PC-9 (cell line): Measurements from ENCODE around the gene CCR3. TPM values are rescaled to one million over a fixed set of nuclear protein-coding genes. Genes with fewer than 3 reads are reported as not detected.

Experiments used
- BruUV-seq: library from RNA; stranded (reverse); fragments of 400-500 nt; replicated peaks from 2 replicates; lab custom pipeline; 2021; lab: Mats Ljungman, UMichigan
- CTCF ChIA-PET: fragments of 300-600 bp; sonication (Branson Sonifier 250); formaldehyde crosslinking; loops from one replicate; lab custom pipeline; 2022; ENCODE audit warnings: antibody characterized with exemption; lab: Charles Lee
- POLR2A ChIA-PET: fragments of 300-600 bp; sonication (Branson Sonifier 250); formaldehyde crosslinking; loops from one replicate; lab custom pipeline; 2022; ENCODE audit warnings: antibody characterized with exemption; ENCODE audit not compliant: unreplicated experiment; lab: Charles Lee
- DNase-seq, 2 experiments: peaks; one replicate each; pipeline versions ENCODE4 v3.0.0 to v3.0.0-alpha.2; 2015 to 2022; ENCODE audit warnings: mixed read lengths in 1 of 2
- H2AFZ ChIP-seq: fragments of 200-600 bp; sonication (generic); 2 replicates; pipeline ENCODE4 v1.8.1; 2017; ENCODE audit warnings: antibody characterized with exemption
- H3F3A ChIP-seq: fragments of 200-600 bp; sonication (generic); 2 replicates; pipeline ENCODE4 v1.8.1; 2017; ENCODE audit warnings: antibody characterized with exemption, mild to moderate bottlenecking, low read depth; ENCODE audit not compliant: insufficient read depth
- H3K27ac ChIP-seq: fragments of 200-600 bp; sonication (generic); 2 replicates; pipeline ENCODE4 v1.6.1; 2016; ENCODE audit warnings: mixed run types
- H3K27me3 ChIP-seq: fragments of 200-600 bp; sonication (generic); 2 replicates; pipeline ENCODE4 v1.6.1; 2016; ENCODE audit warnings: low read depth, mixed run types; ENCODE audit not compliant: insufficient read depth
- H3K36me3 ChIP-seq: fragments of 200-600 bp; sonication (generic); 2 replicates; pipeline ENCODE4 v1.6.1; 2016; ENCODE audit warnings: low read depth, mixed run types
- H3K4me1 ChIP-seq: fragments of 200-600 bp; sonication (generic); replicated peaks from 2 replicates; pipeline ENCODE4 v1.6.1; 2016; ENCODE audit warnings: mixed run types; ENCODE audit not compliant: insufficient read depth
- H3K4me2 ChIP-seq: fragments of 200-600 bp; sonication (generic); 2 replicates; pipeline ENCODE4 v1.6.1; 2017; ENCODE audit warnings: mixed run types
- H3K4me3 ChIP-seq: fragments of 200-600 bp; sonication (generic); 2 replicates; pipeline ENCODE4 v1.6.1; 2016; ENCODE audit warnings: mixed run types
- H3K79me2 ChIP-seq: fragments of 200-600 bp; sonication (generic); 2 replicates; pipeline ENCODE4 v1.6.1; 2017; ENCODE audit warnings: low read depth, mixed run types
- H3K9me2 ChIP-seq: fragments of 200-600 bp; sonication (generic); 2 replicates; pipeline ENCODE4 v1.8.1; 2017; ENCODE audit warnings: mild to moderate bottlenecking; ENCODE audit not compliant: insufficient read depth
- H3K9me3 ChIP-seq: fragments of 200-600 bp; sonication (generic); 2 replicates; pipeline ENCODE4 v1.8.1; 2016; ENCODE audit warnings: low read depth; ENCODE audit not compliant: insufficient read depth
- H4K20me1 ChIP-seq: fragments of 200-600 bp; sonication (generic); 2 replicates; pipeline ENCODE4 v1.8.1; 2017; ENCODE audit not compliant: insufficient read depth
- EZH2 ChIP-seq: fragments of 200-600 bp; sonication (generic); IDR thresholded peaks from 2 replicates; pipeline ENCODE4 v1.8.0; 2017; ENCODE audit warnings: antibody characterized with exemption, low read depth
- intact Hi-C: fragments of 100-400 bp; cut with micrococcal nuclease; formaldehyde crosslinking; loops from one replicate; pipeline ENCODE4 v1.10.0; 2022; ENCODE audit not compliant: unreplicated experiment
- total RNA-seq: library from RNA; stranded (reverse); gene quantifications from 2 replicates; pipeline ENCODE4 v1.2.3, GENCODE V29; 2021
- TF ChIP-seq, protein P1 (sequence below): fragments of 200-600 bp; sonication (generic); conservative IDR thresholded peaks from 2 replicates; pipeline ENCODE4 v1.6.1; 2017; ENCODE audit warnings: mixed run types, antibody characterized with exemption, mild to moderate bottlenecking, moderate library complexity

The CCR3 gene
- total RNA-seq, 1 experiment from 2014 or later, result 3.1 TPM

DNA sequence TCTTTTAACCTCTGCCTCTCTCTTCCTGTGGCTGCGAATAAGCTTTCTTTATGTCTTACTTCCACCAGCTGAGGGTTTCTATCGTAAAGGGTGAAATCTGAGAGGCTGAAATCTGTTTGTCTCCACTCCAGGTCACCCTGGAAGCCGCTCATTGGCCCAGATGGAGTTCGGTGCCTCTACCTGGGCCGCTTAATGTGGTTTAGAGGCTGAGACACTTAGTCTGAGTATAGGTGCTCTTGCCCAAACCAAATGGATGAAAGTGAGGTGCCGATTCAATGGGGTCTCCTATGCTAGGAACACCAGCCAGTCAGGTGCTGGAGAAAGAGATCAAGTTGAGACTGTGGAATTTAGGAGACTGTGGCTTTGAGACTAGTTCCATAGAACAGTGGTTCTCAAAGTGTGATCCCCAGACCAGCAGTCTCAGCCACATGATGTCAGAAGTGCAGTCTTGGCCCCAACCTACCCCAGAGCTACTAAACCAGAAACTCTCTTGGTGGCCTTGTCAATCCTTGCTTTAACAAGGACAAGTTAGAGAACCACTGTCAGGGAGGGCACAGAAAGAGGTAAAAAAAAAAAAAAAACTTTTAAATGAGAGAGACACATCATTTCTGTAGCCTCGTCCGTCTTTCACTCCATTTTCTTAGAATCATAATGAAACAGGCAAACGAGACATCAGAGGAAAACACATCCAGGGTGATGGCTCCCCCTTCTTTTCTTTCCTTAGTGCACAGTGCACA lies 56.8 kb downstream of the CCR3 start:
- ChIA-PET POLR2A (no interaction called here), CTCF (no interaction called here)
- Histone ChIP-seq H3K4me2 (no peak overlapping the region), H3K9me3 (no peaks in the 10 kb centered on the region), H2AFZ (no peak overlapping the region), H3K27ac (no peak overlapping the region), H3K4me3 (no peak overlapping the region), H3K79me2 (no peaks in the 10 kb centered on the region), H3K27me3 (no peaks in the 10 kb centered on the region), H4K20me1 (no peaks in the 10 kb centered on the region), H3K36me3 (no peaks in the 10 kb centered on the region), H3F3A (no peaks in the 10 kb centered on the region), H3K9me2 (no peaks in the 10 kb centered on the region), H3K4me1 (no peaks in the 10 kb centered on the region)
- intact Hi-C loops, result no loop called here
- TF ChIP-seq EZH2, result no peak
- TF ChIP-seq, protein P1, sequence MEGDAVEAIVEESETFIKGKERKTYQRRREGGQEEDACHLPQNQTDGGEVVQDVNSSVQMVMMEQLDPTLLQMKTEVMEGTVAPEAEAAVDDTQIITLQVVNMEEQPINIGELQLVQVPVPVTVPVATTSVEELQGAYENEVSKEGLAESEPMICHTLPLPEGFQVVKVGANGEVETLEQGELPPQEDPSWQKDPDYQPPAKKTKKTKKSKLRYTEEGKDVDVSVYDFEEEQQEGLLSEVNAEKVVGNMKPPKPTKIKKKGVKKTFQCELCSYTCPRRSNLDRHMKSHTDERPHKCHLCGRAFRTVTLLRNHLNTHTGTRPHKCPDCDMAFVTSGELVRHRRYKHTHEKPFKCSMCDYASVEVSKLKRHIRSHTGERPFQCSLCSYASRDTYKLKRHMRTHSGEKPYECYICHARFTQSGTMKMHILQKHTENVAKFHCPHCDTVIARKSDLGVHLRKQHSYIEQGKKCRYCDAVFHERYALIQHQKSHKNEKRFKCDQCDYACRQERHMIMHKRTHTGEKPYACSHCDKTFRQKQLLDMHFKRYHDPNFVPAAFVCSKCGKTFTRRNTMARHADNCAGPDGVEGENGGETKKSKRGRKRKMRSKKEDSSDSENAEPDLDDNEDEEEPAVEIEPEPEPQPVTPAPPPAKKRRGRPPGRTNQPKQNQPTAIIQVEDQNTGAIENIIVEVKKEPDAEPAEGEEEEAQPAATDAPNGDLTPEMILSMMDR, result no peak
- no peak for DNase-seq
- BruUV-seq, result no TSS peak

DNA sequence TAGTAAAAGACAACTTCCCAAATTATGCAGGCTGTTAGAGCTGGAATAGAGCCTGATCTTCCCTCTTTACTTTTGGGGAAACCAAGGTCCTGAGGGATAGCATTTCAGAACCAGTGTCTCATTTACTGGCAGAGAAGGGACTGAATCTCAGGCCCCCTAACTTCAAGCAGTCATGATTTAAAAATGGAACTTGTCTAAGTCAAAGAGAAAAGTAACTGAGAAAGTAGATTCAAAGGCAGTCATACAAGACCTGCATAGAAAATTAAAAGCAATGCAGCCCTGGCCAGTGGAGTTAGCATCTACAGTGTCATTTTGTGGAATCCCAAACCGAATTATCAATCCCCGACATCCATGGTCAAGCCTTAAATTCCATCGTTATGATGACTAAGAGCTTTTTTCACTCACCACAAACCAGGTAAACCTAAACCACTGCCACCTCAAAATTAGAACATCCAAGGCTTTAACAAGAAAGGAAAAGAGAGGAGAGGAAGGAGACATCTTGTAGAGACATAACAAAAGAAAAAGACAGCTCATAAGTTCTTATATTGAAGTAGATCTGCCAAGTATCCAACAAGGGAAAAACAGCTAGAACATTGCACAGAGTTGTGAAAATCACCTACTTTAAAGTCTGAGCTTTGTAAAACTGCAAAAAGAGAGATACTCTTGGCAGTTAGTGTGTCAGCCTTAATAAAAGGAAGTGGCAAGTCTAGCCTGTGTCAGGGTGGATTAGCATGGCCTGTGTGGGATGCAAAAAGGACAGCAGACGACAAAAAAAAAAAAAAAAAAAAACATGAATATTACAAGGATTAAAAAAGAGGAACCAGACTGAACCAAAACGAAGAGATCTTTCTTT lies 57.6 kb downstream of the CCR3 start:
- Histone ChIP-seq H3K27ac (no peak overlapping the region), H4K20me1 (no peaks in the 10 kb centered on the region), H3F3A (no peaks in the 10 kb centered on the region), H3K9me2 (no peaks in the 10 kb centered on the region), H3K4me3 (no peak overlapping the region), H3K36me3 (no peaks in the 10 kb centered on the region), H2AFZ (no peak overlapping the region), H3K79me2 (no peaks in the 10 kb centered on the region), H3K4me1 (no peaks in the 10 kb centered on the region), H3K9me3 (no peaks in the 10 kb centered on the region), H3K4me2 (no peak overlapping the region), H3K27me3 (no peaks in the 10 kb centered on the region)
- TF ChIP-seq EZH2, result no peak
- TF ChIP-seq, protein P1, result no peak
- POLR2A ChIA-PET, result no interaction called here
- BruUV-seq, result no TSS peak
- CTCF ChIA-PET, result no interaction called here
- intact Hi-C loops, result no loop called here
- no peak for DNase-seq

DNA sequence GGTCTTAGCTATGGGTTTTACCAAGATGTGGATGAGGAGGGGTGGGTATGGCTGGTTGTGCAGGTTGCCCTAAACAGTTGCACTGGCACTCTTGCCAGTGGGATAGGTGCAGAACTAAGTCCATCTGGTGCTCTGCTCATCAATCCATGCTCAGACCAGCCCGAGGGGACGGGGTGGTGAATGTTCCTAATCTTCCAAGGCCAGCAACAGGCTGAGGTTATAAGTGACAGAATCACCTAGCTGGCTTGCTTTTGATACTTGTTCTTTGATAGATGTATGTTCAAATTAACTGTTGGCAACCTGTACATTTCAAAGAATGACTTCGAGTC lies 58.2 kb downstream of the CCR3 start:
- no TSS peak for BruUV-seq
- no peak overlapping the region for H2AFZ ChIP-seq
- DNase-seq, result no peak
- no peaks in the 10 kb centered on the region for H4K20me1 ChIP-seq
- no peak overlapping the region for H3K4me3 ChIP-seq
- intact Hi-C loops, result no loop called here
- H3F3A ChIP-seq, result no peaks in the 10 kb centered on the region
- H3K27me3 ChIP-seq, result no peaks in the 10 kb centered on the region
- no peaks in the 10 kb centered on the region for H3K4me1 ChIP-seq
- no peak overlapping the region for H3K27ac ChIP-seq
- H3K79me2 ChIP-seq, result no peaks in the 10 kb centered on the region
- no peaks in the 10 kb centered on the region for H3K36me3 ChIP-seq
- no peak for TF ChIP-seq EZH2
- TF ChIP-seq, protein P1, result no peak
- H3K9me3 ChIP-seq, result no peaks in the 10 kb centered on the region
- ChIA-PET CTCF (no interaction called here), POLR2A (no interaction called here)
- no peak overlapping the region for H3K4me2 ChIP-seq
- H3K9me2 ChIP-seq, result no peaks in the 10 kb centered on the region
